Keratinocyte (primary cell): Measurements from ENCODE around the gene PMEPA1.

Source experiments
- CTCF ChIP-seq, 3 experiments: IDR thresholded peaks in 1 of 3; conservative IDR thresholded peaks in 1 of 3; optimal IDR thresholded peaks in 1 of 3; 2 replicates in 2 of 3; 3 replicates in 1 of 3; pipeline versions ENCODE3 to v1.5.1; 2011; ENCODE audit warnings: low read length in 3 of 3, mild to moderate bottlenecking in 3 of 3, moderate library complexity in 2 of 3, control low read depth in 1 of 3, inconsistent platforms in 1 of 3; ENCODE audit not compliant: insufficient read depth in 2 of 3; ENCODE audit errors: extremely low read depth in 1 of 3
- EZH2 ChIP-seq: IDR thresholded peaks from one replicate; pipeline ENCODE4 v1.6.1; 2012; ENCODE audit warnings: inconsistent platforms, mild to moderate bottlenecking, low read length, moderate library complexity

GRCh38 chr20:57622201-57622570 is 87.6 kb downstream of the PMEPA1 start:
- TF ChIP-seq EZH2 (no peak), CTCF (optimal IDR thresholded peaks at IDR 0.05 in 1 of 3, IDR thresholded peaks at IDR 0.05 in 1 of 3, conservative IDR thresholded peaks at IDR 0.05 in 1 of 3; ENCODE audit: extremely low read depth in 1 of 3, insufficient read depth in 2 of 3, low read length in 3 of 3) (no peak)
